HCT116 (cell line): Measurements from ENCODE around the gene YWHAE. TPM values are rescaled to one million over a fixed set of nuclear protein-coding genes. Genes with fewer than 3 reads are reported as not detected.

Source experiments
- ATAC-seq: fragments of 200-7000 bp; cut with Tn5 transposase; 2 replicates; pipeline ENCODE4 v1.9.1; 2020; ENCODE audit warnings: mild to moderate bottlenecking, moderate library complexity
- BruUV-seq: library from RNA; stranded (reverse); fragments of 400-500 nt; replicated peaks from 2 replicates; lab custom pipeline; 2021; lab: Mats Ljungman, UMichigan
- CTCF ChIA-PET: fragments of 300-600 bp; sonication (Branson Sonifier 250); formaldehyde crosslinking; loops from one replicate; lab custom pipeline; 2021; ENCODE audit warnings: antibody characterized with exemption; lab: Charles Lee
- POLR2A ChIA-PET: fragments of 300-600, 350-600 bp; sonication (Branson Sonifier 250); formaldehyde crosslinking; loops from one replicate; lab custom pipeline; 2021; ENCODE audit warnings: antibody characterized with exemption; lab: Charles Lee
- RAD21 ChIA-PET, 2 experiments: fragments of 300-600 bp; sonication (Branson Sonifier 250); formaldehyde crosslinking; loops; one replicate each; lab custom pipeline; 2023; ENCODE audit warnings: low total read pairs in 2 of 2; ENCODE audit not compliant: uncharacterized antibody in 2 of 2, unreplicated experiment in 2 of 2, low non-redundant PET in 1 of 2; lab: Charles Lee
- DNase-seq: peaks from one replicate; pipeline ENCODE4 v3.0.0-alpha.2; 2010; ENCODE audit warnings: low read depth, low spot score
- H2AFZ ChIP-seq: fragments of 200-600 bp; shearing (Covaris generic), sonication (generic); 2 replicates; pipeline ENCODE4 v1.6.1; 2017; ENCODE audit warnings: low read depth, mixed run types, mixed read lengths, antibody characterized with exemption, low read length; ENCODE audit not compliant: poor library complexity, severe bottlenecking
- H3K27ac ChIP-seq: 2 replicates; pipeline ENCODE4 v1.5.1; 2012; ENCODE audit warnings: low read depth, low read length
- H3K27me3 ChIP-seq: fragments of 200-600 bp; sonication (generic); 2 replicates; pipeline ENCODE4 v1.6.1; 2016; ENCODE audit warnings: mixed run types, low read length, mixed read lengths; ENCODE audit not compliant: insufficient read depth
- H3K36me3 ChIP-seq, 2 experiments: fragments of 200-500 bp in 1 of 2; fragments of 200-600 bp in 1 of 2; sonication (Bioruptor generic) in 1 of 2; sonication (generic) in 1 of 2; 2 replicates each; pipeline versions ENCODE4 v1.5.1 to v1.6.1; 2014 to 2016; ENCODE audit warnings: low read length in 2 of 2, inconsistent platforms in 1 of 2, mixed read lengths in 1 of 2, mixed run types in 1 of 2; ENCODE audit not compliant: insufficient read depth in 2 of 2, control insufficient read depth in 1 of 2
- H3K4me1 ChIP-seq, 2 experiments: fragments of 200-600 bp in 1 of 2; sonication (generic) in 1 of 2; 2 replicates each; pipeline versions ENCODE4 v1.5.1 to v1.6.1; 2012 to 2017; ENCODE audit warnings: low read length in 2 of 2, inconsistent platforms in 1 of 2, mild to moderate bottlenecking in 1 of 2, mixed read lengths in 1 of 2, mixed run types in 1 of 2, moderate library complexity in 1 of 2; ENCODE audit not compliant: insufficient read depth in 2 of 2, control insufficient read depth in 1 of 2
- H3K4me2 ChIP-seq: fragments of 200-600 bp; sonication (generic); 2 replicates; pipeline ENCODE4 v1.6.1; 2017; ENCODE audit warnings: mixed run types, low read length, mixed read lengths
- H3K4me3 ChIP-seq, 2 experiments: fragments of 200-600 bp in 1 of 2; sonication (generic) in 1 of 2; replicated peaks in 1 of 2; 2 replicates each; pipeline ENCODE4 v1.5.1; 2011 to 2016; ENCODE audit warnings: low read length in 2 of 2, control low read depth in 1 of 2, low read depth in 1 of 2, mild to moderate bottlenecking in 1 of 2, mixed read lengths in 1 of 2, mixed run types in 1 of 2
- H3K79me2 ChIP-seq: fragments of 200-600 bp; sonication (generic); 2 replicates; pipeline ENCODE4 v1.6.1; 2017; ENCODE audit warnings: mild to moderate bottlenecking, mixed run types, low read length, moderate library complexity, mixed read lengths; ENCODE audit not compliant: insufficient read depth
- H3K9ac ChIP-seq: fragments of 200-600 bp; sonication (generic); 2 replicates; pipeline ENCODE4 v1.6.1; 2016; ENCODE audit warnings: low read length, mixed read lengths
- H3K9me2 ChIP-seq: fragments of 200-600 bp; sonication (generic), shearing (Covaris generic); 2 replicates; pipeline ENCODE4 v1.6.1; 2017; ENCODE audit warnings: mixed run types, mild to moderate bottlenecking, moderate library complexity; ENCODE audit not compliant: insufficient read depth
- H3K9me3 ChIP-seq, 2 experiments: fragments of 200-500 bp in 1 of 2; fragments of 200-600 bp in 1 of 2; sonication (Bioruptor generic) in 1 of 2; sonication (generic) in 1 of 2; 2 replicates each; pipeline ENCODE4 v1.6.1; 2014 to 2017; ENCODE audit warnings: low read length in 2 of 2, mixed read lengths in 2 of 2, inconsistent platforms in 1 of 2, low read depth in 1 of 2, mild to moderate bottlenecking in 1 of 2, mixed run types in 1 of 2, moderate library complexity in 1 of 2; ENCODE audit not compliant: control insufficient read depth in 1 of 2, insufficient read depth in 1 of 2
- H4K20me1 ChIP-seq: fragments of 200-600 bp; sonication (generic), shearing (Covaris generic); 2 replicates; pipeline ENCODE4 v1.6.1; 2017; ENCODE audit warnings: mixed run types, mild to moderate bottlenecking, moderate library complexity; ENCODE audit not compliant: insufficient read depth
- ATF3 ChIP-seq: IDR thresholded peaks from 2 replicates; pipeline ENCODE4 v1.6.1; 2012
- CEBPB ChIP-seq: IDR thresholded peaks from 2 replicates; pipeline ENCODE4 v1.6.1; 2012; ENCODE audit warnings: low read depth
- CTCF ChIP-seq, 3 experiments: fragments of 200-600 bp in 1 of 3; sonication (generic) in 1 of 3; IDR thresholded peaks in 2 of 3; conservative IDR thresholded peaks in 1 of 3; 2 replicates each; pipeline ENCODE4 v1.5.1; 2012 to 2017; ENCODE audit warnings: low read depth in 2 of 3, low read length in 2 of 3, antibody characterized with exemption in 1 of 3, borderline replicate concordance in 1 of 3, control low read depth in 1 of 3, mild to moderate bottlenecking in 1 of 3, mixed read lengths in 1 of 3, mixed run types in 1 of 3, moderate library complexity in 1 of 3; ENCODE audit not compliant: insufficient read depth in 1 of 3
- EGR1 ChIP-seq: IDR thresholded peaks from 2 replicates; pipeline ENCODE4 v1.6.1; 2012; ENCODE audit warnings: low read depth
- ELF1 ChIP-seq: IDR thresholded peaks from 2 replicates; pipeline ENCODE4 v1.6.1; 2012; ENCODE audit warnings: low read depth, borderline replicate concordance
- EZH2 ChIP-seq: fragments of 200-600 bp; sonication (generic); IDR thresholded peaks from 2 replicates; pipeline ENCODE4 v1.6.1; 2017; ENCODE audit warnings: antibody characterized with exemption, mixed run types
- EZH2phosphoT487 ChIP-seq: fragments of 200-600 bp; IDR thresholded peaks from 2 replicates; pipeline ENCODE4 v1.6.1; 2018; ENCODE audit warnings: antibody characterized with exemption, borderline replicate concordance
- FOSL1 ChIP-seq: IDR thresholded peaks from 2 replicates; pipeline ENCODE4 v1.6.1; 2012; ENCODE audit warnings: low read depth
- JUND ChIP-seq: IDR thresholded peaks from 2 replicates; pipeline ENCODE4 v1.6.1; 2012
- POLR2AphosphoS5 ChIP-seq: IDR thresholded peaks from 2 replicates; pipeline ENCODE4 v1.6.1; 2011; ENCODE audit warnings: mild to moderate bottlenecking, low read depth, low read length, moderate library complexity
- RAD21 ChIP-seq: IDR thresholded peaks from 2 replicates; pipeline ENCODE4 v1.6.1; 2012; ENCODE audit warnings: low read depth, mild to moderate bottlenecking
- TCF7L2 ChIP-seq: IDR thresholded peaks from 2 replicates; pipeline ENCODE4 v1.7.0; 2011; ENCODE audit warnings: borderline replicate concordance, inconsistent platforms; ENCODE audit not compliant: insufficient read depth, insufficient read length; ENCODE audit errors: extremely low read depth
- YY1 ChIP-seq: IDR thresholded peaks from 2 replicates; pipeline ENCODE4 v1.6.1; 2011; ENCODE audit warnings: low read length, low read depth, moderate library complexity, mild to moderate bottlenecking; ENCODE audit not compliant: insufficient replicate concordance; ENCODE audit errors: extremely low read depth
- ZBTB33 ChIP-seq: IDR thresholded peaks from 2 replicates; pipeline ENCODE4 v1.6.1; 2011; ENCODE audit warnings: mild to moderate bottlenecking, low read length, moderate library complexity; ENCODE audit not compliant: insufficient replicate concordance; ENCODE audit errors: extremely low read depth
- ZNF274 ChIP-seq: fragments of 200-500 bp; sonication (Bioruptor generic); IDR thresholded peaks from 2 replicates; pipeline ENCODE4 v1.6.1; 2014; ENCODE audit warnings: mild to moderate bottlenecking, low read depth, low read length, inconsistent platforms
- intact Hi-C: fragments of 100-400 bp; cut with micrococcal nuclease; formaldehyde crosslinking; loops from 2 replicates; pipeline ENCODE4 v1.10.0; 2022
- total RNA-seq: library from RNA; stranded (reverse); gene quantifications from one replicate; pipeline ENCODE4 v1.2.1, GENCODE V29; 2021; ENCODE audit not compliant: unreplicated experiment
- TF ChIP-seq, protein P1 (sequence below): IDR thresholded peaks from 2 replicates; pipeline ENCODE4 v1.6.1; 2012

The YWHAE gene
- total RNA-seq, 1 experiment from 2014 or later: 735 TPM

- CTCF ChIA-PET: no interaction called here
- POLR2A ChIA-PET: no interaction called here
These were observed 42.2 kb upstream of the YWHAE start for GRCh38 chr17:1442187-1442586.

More at GRCh38 chr17:1442187-1442586, 42.2 kb upstream of the YWHAE start:
- Histone ChIP-seq H3K4me1 (peaks cover 0 to 7% of the 10 kb centered on the region in 2 experiments; a peak in 3 of 4 replicates), H3K27ac (no peak overlapping the region), H4K20me1 (0 out of 2 replicates have a peak, but pooled peaks cover 2% of the 10 kb centered on the region), H3K27me3 (no peaks in the 10 kb centered on the region), H2AFZ (no peak overlapping the region), H3K79me2 (peaks cover 95% of the 10 kb centered on the region), H3K9ac (no peak overlapping the region), H3K36me3 (0 out of 4 replicates have a peak, but pooled peaks cover 2 to 5% of the 10 kb centered on the region in 2 experiments), H3K9me2 (no peaks in the 10 kb centered on the region), H3K4me3 (no peak overlapping the region), H3K4me2 (no peak overlapping the region), H3K9me3 (no peaks in the 10 kb centered on the region)
- TF ChIP-seq YY1: no peak
- TF ChIP-seq CEBPB: no peak
- TF ChIP-seq JUND: no peak
- TF ChIP-seq POLR2AphosphoS5: no peak
- TF ChIP-seq ATF3: no peak
- TF ChIP-seq ZBTB33: no peak
- TF ChIP-seq, protein P1, sequence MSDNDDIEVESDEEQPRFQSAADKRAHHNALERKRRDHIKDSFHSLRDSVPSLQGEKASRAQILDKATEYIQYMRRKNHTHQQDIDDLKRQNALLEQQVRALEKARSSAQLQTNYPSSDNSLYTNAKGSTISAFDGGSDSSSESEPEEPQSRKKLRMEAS: no peak
- TF ChIP-seq ELF1: no peak
- TF ChIP-seq EZH2phosphoT487: no peak
- no peak for TF ChIP-seq RAD21
- no peak for TF ChIP-seq EGR1
- no peak for TF ChIP-seq TCF7L2
- no peak for TF ChIP-seq EZH2
- TF ChIP-seq FOSL1: no peak
- TF ChIP-seq ZNF274: no peak
- TF ChIP-seq CTCF (IDR thresholded peaks at IDR 0.05 in 2 of 3, conservative IDR thresholded peaks at IDR 0.05 in 1 of 3; ENCODE audit: borderline replicate concordance in 1 of 3, insufficient read depth in 1 of 3, low read depth in 2 of 3, low read length in 2 of 3): no peak
- intact Hi-C loops: no loop called here
- RAD21 ChIA-PET: no interaction called here
- ATAC-seq (no peak), DNase-seq (no peak)
- no TSS peak for BruUV-seq
